Right lobe of liver (tissue), 6 donors: Measurements from ENCODE around the gene MAP2. TPM values are rescaled to one million over a fixed set of nuclear protein-coding genes. Genes with fewer than 3 reads are reported as not detected.

Source experiments
- ATAC-seq, 4 donors: fragments of 200-7000 bp; cut with Tn5 transposase; one replicate each; pipeline ENCODE4 v1.9.1; 2020; ENCODE audit warnings: mild to moderate bottlenecking in 4 of 4, moderate library complexity in 4 of 4
- DNase-seq, 3 donors: peaks; one replicate each; pipeline ENCODE4 v3.0.0-alpha.2; 2020
- H3K27ac ChIP-seq, 3 donors: fragments of 200-600 bp; one replicate each; pipeline ENCODE4 v1.8.0; 2022
- H3K27me3 ChIP-seq, 2 donors: fragments of 200-600 bp; one replicate each; pipeline ENCODE4 v1.8.0; 2022
- H3K36me3 ChIP-seq, 4 donors: fragments of 200-600 bp; sonication (generic) in 1 of 4; one replicate each; pipeline versions ENCODE4 v1.5.1 to v1.8.0; 2017 to 2022; ENCODE audit warnings: control low read depth in 1 of 4
- H3K4me1 ChIP-seq, 4 donors: fragments of 200-600 bp; sonication (generic) in 1 of 4; one replicate each; pipeline versions ENCODE4 v1.5.1 to v1.8.0; 2017 to 2022; ENCODE audit warnings: control low read depth in 1 of 4
- H3K4me3 ChIP-seq, 3 donors: fragments of 200-600 bp; one replicate each; pipeline ENCODE4 v1.8.0; 2022
- H3K9me3 ChIP-seq, 4 donors: fragments of 200-600 bp; sonication (generic) in 1 of 4; one replicate each; pipeline versions ENCODE4 v1.5.1 to v1.8.0; 2017 to 2022; ENCODE audit warnings: control low read depth in 1 of 4
- CTCF ChIP-seq, 4 donors: fragments of 200-600 bp in 3 of 4; fragments of 450-650 bp in 1 of 4; IDR thresholded peaks; one replicate each; pipeline versions ENCODE4 v1.5.1 to v1.8.0; 2016 to 2022; ENCODE audit warnings: antibody characterized with exemption in 4 of 4, mild to moderate bottlenecking in 2 of 4
- POLR2A ChIP-seq: fragments of 450-650 bp; IDR thresholded peaks from one replicate; pipeline ENCODE4 v1.6.1; 2017; ENCODE audit warnings: antibody characterized with exemption, mild to moderate bottlenecking
- WGBS: methylation state at CpG from one replicate; pipeline ENCODE4 v1.1.6; 2018; ENCODE audit warnings: low coverage, low lambda C conversion rate; ENCODE audit not compliant: insufficient coverage; ENCODE audit errors: missing lambda C conversion rate; 5-methylcytosine and 5-hydroxymethylcytosine counted together
- intact Hi-C, 2 donors: fragments of 100-400 bp; cut with DNase I; formaldehyde crosslinking; loops; one replicate each; pipeline versions ENCODE4 v1.11.2 to v1.14.1; 2022
- total RNA-seq, 6 experiments: library from RNA; depleted of rRNA in 2 of 6; stranded (reverse); fragments of >200 nt in 2 of 6; fragmentation: NEBNext Ultra II Directional in 3 of 6; extraction: Animal tissue kit (Norgen Biotek cat#: 25700) in 3 of 6; gene quantifications; one replicate each; pipeline versions ENCODE4 v1.1.0 to v1.2.4, GENCODE V29; 2016 to 2023
- donor health status: DM: no; HTN: yes; CAD: no.
- donor health status: DM: no; HTN: no; CAD: no.
- donor health status: DM: no; HTN: no; CAD: no.
- donor health status: DM: no; HTN: yes; CAD: no.
- donor health status: DM: no; HTN: yes; CAD: no.

The MAP2 gene
- total RNA-seq, 6 experiments from 2014 or later, result 2.0 to 11.4 (median 3.6) TPM

GRCh38 chr2:209553913-209554312 lies 130.1 kb downstream of the MAP2 start:
- Histone ChIP-seq H3K9me3 (no peaks in the 10 kb centered on the region), H3K36me3 (no peaks in the 10 kb centered on the region), H3K27ac (no peak overlapping the region), H3K4me3 (no peak overlapping the region), H3K4me1 (no peaks in the 10 kb centered on the region), H3K27me3 (no peaks in the 10 kb centered on the region)
- intact Hi-C loops, result no loop called here
- ATAC-seq, result no peak
- WGBS, result 23% methylated on average over 3 of the region's 3 CpGs
- no peak for TF ChIP-seq CTCF (IDR thresholded peaks at IDR 0.05)
- TF ChIP-seq POLR2A, result no peak
- DNase-seq, result no peak

GRCh38 chr2:209556354-209556961 lies 132.6 kb downstream of the MAP2 start:
- no peaks in the 10 kb centered on the region for H3K4me1 ChIP-seq
- H3K27me3 ChIP-seq, result no peaks in the 10 kb centered on the region
- no peak overlapping the region for H3K4me3 ChIP-seq
- TF ChIP-seq POLR2A (no peak), CTCF (IDR thresholded peaks at IDR 0.05) (peak; percentile 32 to 48 (median 40))
- H3K27ac ChIP-seq, result no peak overlapping the region
- H3K36me3 ChIP-seq, result no peaks in the 10 kb centered on the region
- intact Hi-C loops, result no loop called here
- DNase-seq (no peak), ATAC-seq (peak; percentile 50 to 77 (median 70))
- 42% methylated on average over 4 of the region's 4 CpGs for WGBS
- no peaks in the 10 kb centered on the region for H3K9me3 ChIP-seq

- intact Hi-C loops, result no loop called here
- H3K36me3 ChIP-seq, result no peaks in the 10 kb centered on the region
- no peak for ATAC-seq
- no peak overlapping the region for H3K4me3 ChIP-seq
- TF ChIP-seq POLR2A (no peak), CTCF (IDR thresholded peaks at IDR 0.05) (no peak)
- DNase-seq, result no peak
- no peaks in the 10 kb centered on the region for H3K27me3 ChIP-seq
- no peak overlapping the region for H3K27ac ChIP-seq
- no peaks in the 10 kb centered on the region for H3K9me3 ChIP-seq
- H3K4me1 ChIP-seq, result no peaks in the 10 kb centered on the region
- 50% methylated on average over 3 of the region's 3 CpGs for WGBS
These were observed 137.1 kb downstream of the MAP2 start for GRCh38 chr2:209560911-209561310.

GRCh38 chr2:209563453-209563852 lies 139.6 kb downstream of the MAP2 start:
- TF ChIP-seq CTCF (IDR thresholded peaks at IDR 0.05) (no peak), POLR2A (no peak)
- Histone ChIP-seq H3K27me3 (no peaks in the 10 kb centered on the region), H3K27ac (no peak overlapping the region), H3K4me3 (no peak overlapping the region), H3K36me3 (no peaks in the 10 kb centered on the region), H3K9me3 (no peaks in the 10 kb centered on the region), H3K4me1 (no peaks in the 10 kb centered on the region)
- DNase-seq (no peak), ATAC-seq (no peak)
- WGBS, result 70% methylated on average over 4 of the region's 5 CpGs
- intact Hi-C loops, result no loop called here

GRCh38 chr2:209564816-209565215 lies 141.0 kb downstream of the MAP2 start:
- TF ChIP-seq CTCF (IDR thresholded peaks at IDR 0.05), result no peak
- TF ChIP-seq POLR2A, result no peak
- H3K27ac ChIP-seq, result no peak overlapping the region
- ATAC-seq (no peak), DNase-seq (no peak)
- H3K36me3 ChIP-seq, result no peaks in the 10 kb centered on the region
- no peaks in the 10 kb centered on the region for H3K9me3 ChIP-seq
- WGBS, result 69% methylated on average over 3 of the region's 3 CpGs
- H3K4me1 ChIP-seq, result no peaks in the 10 kb centered on the region
- no peak overlapping the region for H3K4me3 ChIP-seq
- H3K27me3 ChIP-seq, result no peaks in the 10 kb centered on the region
- intact Hi-C loops, result no loop called here
